22Rv1 (cell line): Measurements from ENCODE around the gene MEAF6.

Experiments
- CTCF ChIP-seq: fragments of 450-650 bp; IDR thresholded peaks from 2 replicates; pipeline ENCODE4 v1.5.1; 2017; ENCODE audit warnings: mild to moderate bottlenecking
- ZFX ChIP-seq: fragments of 450-650 bp; IDR thresholded peaks from 2 replicates; pipeline ENCODE4 v1.6.1; 2017; ENCODE audit warnings: antibody characterized with exemption, borderline replicate concordance

- no peak for TF ChIP-seq CTCF
- no peak for TF ChIP-seq ZFX
Observed at GRCh38 chr1:37559080-37559479, 44.5 kb upstream of the MEAF6 start.
